HEK293 (cell line): Measurements from ENCODE around the gene MAP3K5.

ENCODE experiments used
- CTCF ChIA-PET: fragments of 350-600 bp; formaldehyde crosslinking; extraction: SDS; loops from one replicate; lab custom pipeline; 2021; ENCODE audit warnings: antibody characterized with exemption; lab: Yijun Ruan, JAX
- POLR2A ChIA-PET: fragments of 300-600 bp; formaldehyde crosslinking; extraction: SDS; loops from one replicate; lab custom pipeline; 2020; ENCODE audit warnings: antibody characterized with exemption, inconsistent platforms; lab: Yijun Ruan, JAX
- H3K27ac ChIP-seq: fragments of 200-500 bp; sonication (Bioruptor generic); 2 replicates; pipeline ENCODE4 v1.5.1; 2014; ENCODE audit warnings: low read depth, low read length, control low read depth, inconsistent platforms; ENCODE audit errors: extremely low read depth
- H3K36me3 ChIP-seq, 2 experiments: fragments of 200-500 bp in 1 of 2; sonication (Bioruptor generic) in 1 of 2; 1 replicate in 1 of 2; 2 replicates in 1 of 2; pipeline ENCODE4 v1.5.1; 2014 to 2017; ENCODE audit warnings: inconsistent platforms in 2 of 2, low read length in 2 of 2; ENCODE audit not compliant: control insufficient read depth in 2 of 2, insufficient read depth in 1 of 2
- H3K4me1 ChIP-seq: fragments of 200-500 bp; sonication (Bioruptor generic); 2 replicates; pipeline ENCODE4 v1.5.1; 2014; ENCODE audit warnings: mild to moderate bottlenecking, low read length, inconsistent platforms; ENCODE audit not compliant: control insufficient read depth, insufficient read depth
- H3K4me3 ChIP-seq: 2 replicates; pipeline ENCODE4 v1.5.1; 2011; ENCODE audit warnings: low read depth, mild to moderate bottlenecking, control low read depth, low read length, moderate library complexity
- H3K9me3 ChIP-seq: fragments of 200-500 bp; sonication (Bioruptor generic); 2 replicates; pipeline ENCODE4 v1.5.1; 2014; ENCODE audit warnings: low read depth, low read length, inconsistent platforms; ENCODE audit not compliant: control insufficient read depth, insufficient read depth
- FEZF1 ChIP-seq: fragments of 450-650 bp; formaldehyde crosslinking; IDR thresholded peaks from 2 replicates; pipeline ENCODE4 v1.5.1; 2016; ENCODE audit warnings: missing biosample characterization, missing genetic modification characterization
- OSR2 ChIP-seq: fragments of 450-650 bp; formaldehyde crosslinking; IDR thresholded peaks from 2 replicates; pipeline ENCODE4 v1.5.1; 2016; ENCODE audit warnings: missing biosample characterization, missing genetic modification characterization
- SP2 ChIP-seq: fragments of 450-650 bp; formaldehyde crosslinking; IDR thresholded peaks from 2 replicates; pipeline ENCODE4 v1.5.1; 2016; ENCODE audit warnings: missing biosample characterization, missing genetic modification characterization
- SP7 ChIP-seq: fragments of 450-650 bp; formaldehyde crosslinking; IDR thresholded peaks from 2 replicates; pipeline ENCODE4 v1.5.1; 2016; ENCODE audit warnings: missing biosample characterization, missing genetic modification characterization
- TRIM28 ChIP-seq: IDR thresholded peaks from 2 replicates; pipeline ENCODE4 v1.6.1; 2011; ENCODE audit warnings: low read length, control low read depth, borderline replicate concordance
- YY2 ChIP-seq: fragments of 450-650 bp; formaldehyde crosslinking; IDR thresholded peaks from 2 replicates; pipeline ENCODE4 v1.5.1; 2016; ENCODE audit warnings: missing biosample characterization, missing genetic modification characterization
- ZFP41 ChIP-seq: fragments of 450-650 bp; formaldehyde crosslinking; IDR thresholded peaks from 2 replicates; pipeline ENCODE4 v1.5.1; 2016; ENCODE audit warnings: missing biosample characterization, missing genetic modification characterization, borderline replicate concordance
- ZNF121 ChIP-seq: fragments of 450-650 bp; formaldehyde crosslinking; IDR thresholded peaks from 2 replicates; pipeline ENCODE4 v1.5.1; 2016; ENCODE audit warnings: missing biosample characterization, missing genetic modification characterization
- ZNF302 ChIP-seq: fragments of 450-650 bp; formaldehyde crosslinking; IDR thresholded peaks from 2 replicates; pipeline ENCODE4 v1.5.1; 2016; ENCODE audit warnings: missing biosample characterization, missing genetic modification characterization, low read depth
- ZNF530 ChIP-seq: fragments of 450-650 bp; formaldehyde crosslinking; IDR thresholded peaks from 2 replicates; pipeline ENCODE4 v1.5.1; 2016; ENCODE audit warnings: low read depth, missing biosample characterization, missing genetic modification characterization
- ZNF560 ChIP-seq: fragments of 450-650 bp; formaldehyde crosslinking; IDR thresholded peaks from 2 replicates; pipeline ENCODE4 v1.5.1; 2017; ENCODE audit warnings: missing biosample characterization, missing genetic modification characterization, borderline replicate concordance
- ZNF600 ChIP-seq: fragments of 450-650 bp; formaldehyde crosslinking; IDR thresholded peaks from 2 replicates; pipeline ENCODE4 v1.5.1; 2016; ENCODE audit warnings: missing biosample characterization, missing genetic modification characterization
- ZNF830 ChIP-seq: fragments of 450-650 bp; IDR thresholded peaks from 2 replicates; pipeline ENCODE4 v1.5.0; 2018; ENCODE audit warnings: missing biosample characterization, missing genetic modification characterization, low read depth, mild to moderate bottlenecking, moderate library complexity
- ZSCAN30 ChIP-seq: fragments of 450-650 bp; IDR thresholded peaks from 2 replicates; pipeline ENCODE4 v1.5.1; 2018; ENCODE audit warnings: missing biosample characterization, mild to moderate bottlenecking, missing genetic modification characterization, moderate library complexity
- TF ChIP-seq, protein P1 (sequence below): fragments of 450-650 bp; formaldehyde crosslinking; IDR thresholded peaks from 2 replicates; pipeline ENCODE4 v1.5.1; 2017; ENCODE audit warnings: missing biosample characterization, missing genetic modification characterization
- TF ChIP-seq, protein P2 (sequence below): fragments of 450-650 bp; formaldehyde crosslinking; optimal IDR thresholded peaks from 2 replicates; pipeline ENCODE3; 2016; ENCODE audit warnings: missing biosample characterization, mild to moderate bottlenecking, missing genetic modification characterization
- TF ChIP-seq, protein P3 (sequence below): fragments of 450-650 bp; IDR thresholded peaks from 2 replicates; pipeline ENCODE4 v1.5.1; 2018; ENCODE audit warnings: missing biosample characterization, missing genetic modification characterization
- TF ChIP-seq, protein P4 (sequence below): fragments of 450-650 bp; formaldehyde crosslinking; IDR thresholded peaks from 2 replicates; pipeline ENCODE4 v1.5.1; 2017; ENCODE audit warnings: missing biosample characterization, missing genetic modification characterization
- TF ChIP-seq, protein P5 (sequence below): fragments of 450-650 bp; formaldehyde crosslinking; IDR thresholded peaks from 2 replicates; pipeline ENCODE4 v1.5.1; 2016; ENCODE audit warnings: missing biosample characterization, missing genetic modification characterization

The MAP3K5 gene

DNA sequence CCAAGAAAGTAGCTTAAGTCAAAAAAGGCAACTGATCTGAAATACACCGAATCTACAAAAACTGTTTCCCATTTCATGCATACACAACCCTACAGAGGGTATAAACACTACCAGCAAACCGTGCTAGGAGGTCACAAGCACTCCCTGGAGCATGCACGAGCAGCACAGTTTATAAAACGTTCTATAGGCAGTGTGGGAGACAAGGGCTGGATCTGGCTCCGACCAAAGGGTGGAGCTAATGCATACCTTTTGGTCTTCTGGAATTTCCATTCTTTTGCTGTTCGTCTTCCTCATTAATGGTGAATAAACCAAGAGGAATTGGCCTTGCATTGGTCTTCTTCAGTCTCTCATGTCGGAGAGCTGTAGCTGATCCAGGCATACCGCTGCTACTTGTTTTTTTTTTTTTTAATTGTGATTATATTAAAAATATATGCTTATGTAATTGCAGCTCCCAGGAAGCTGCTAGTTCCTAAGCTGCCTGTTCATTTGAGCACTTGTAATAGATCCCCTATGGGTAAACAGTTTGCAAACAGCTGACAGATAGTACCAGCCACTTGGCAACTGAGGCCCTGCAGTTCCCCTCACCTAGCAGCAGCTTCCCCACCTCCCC lies 266.6 kb downstream of the MAP3K5 start (continued):
- TF ChIP-seq ZNF530 (no peak), ZNF302 (tag by site-specific recombination) (no peak)

DNA sequence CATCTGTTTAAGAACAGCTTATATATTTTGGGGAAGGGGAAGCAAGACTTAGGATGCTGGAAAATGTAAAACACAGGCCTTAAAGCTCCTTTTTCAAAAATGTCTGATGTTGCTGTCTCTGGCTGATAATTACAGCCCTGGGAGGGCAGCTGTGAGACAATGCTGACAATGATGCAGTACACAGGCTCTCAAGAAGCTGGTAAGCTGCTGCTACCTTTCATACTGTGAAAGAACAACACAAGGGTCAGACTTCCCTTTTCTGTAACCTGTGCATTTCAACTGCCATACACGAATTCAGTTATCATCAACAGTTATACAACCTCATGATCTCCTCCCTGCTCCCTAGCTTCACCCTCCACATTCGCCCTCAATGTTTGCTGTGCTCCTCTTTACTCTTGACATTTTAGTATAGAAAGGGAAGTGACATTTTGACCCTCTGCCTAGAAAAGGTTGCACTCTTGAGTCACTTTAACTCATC lies 267.3 kb downstream of the MAP3K5 start:
- POLR2A ChIA-PET = interaction anchor here (0.5 to 1.1 kb wide), 2 partner anchors 25 to 129 kb away, joined by 3 read pairs; partner anchors contain the start of gene MAP7
- Histone ChIP-seq H3K27ac (peak overlapping the region; percentile 18; the same call in 1 of the 2 replicates), H3K4me1 (peaks cover 28% of the 10 kb centered on the region), H3K9me3 (no peaks in the 10 kb centered on the region), H3K4me3 (no peak overlapping the region)
- peak; percentile 87 for TF ChIP-seq TRIM28
- TF ChIP-seq SP2 (tag by site-specific recombination) = no peak
- TF ChIP-seq, protein P1, sequence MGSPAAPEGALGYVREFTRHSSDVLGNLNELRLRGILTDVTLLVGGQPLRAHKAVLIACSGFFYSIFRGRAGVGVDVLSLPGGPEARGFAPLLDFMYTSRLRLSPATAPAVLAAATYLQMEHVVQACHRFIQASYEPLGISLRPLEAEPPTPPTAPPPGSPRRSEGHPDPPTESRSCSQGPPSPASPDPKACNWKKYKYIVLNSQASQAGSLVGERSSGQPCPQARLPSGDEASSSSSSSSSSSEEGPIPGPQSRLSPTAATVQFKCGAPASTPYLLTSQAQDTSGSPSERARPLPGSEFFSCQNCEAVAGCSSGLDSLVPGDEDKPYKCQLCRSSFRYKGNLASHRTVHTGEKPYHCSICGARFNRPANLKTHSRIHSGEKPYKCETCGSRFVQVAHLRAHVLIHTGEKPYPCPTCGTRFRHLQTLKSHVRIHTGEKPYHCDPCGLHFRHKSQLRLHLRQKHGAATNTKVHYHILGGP (tag by site-specific recombination) = no peak
- TF ChIP-seq ZSCAN30 (tag by site-specific recombination) = no peak
- TF ChIP-seq ZNF560 (tag by site-specific recombination) = no peak
- TF ChIP-seq, protein P2, sequence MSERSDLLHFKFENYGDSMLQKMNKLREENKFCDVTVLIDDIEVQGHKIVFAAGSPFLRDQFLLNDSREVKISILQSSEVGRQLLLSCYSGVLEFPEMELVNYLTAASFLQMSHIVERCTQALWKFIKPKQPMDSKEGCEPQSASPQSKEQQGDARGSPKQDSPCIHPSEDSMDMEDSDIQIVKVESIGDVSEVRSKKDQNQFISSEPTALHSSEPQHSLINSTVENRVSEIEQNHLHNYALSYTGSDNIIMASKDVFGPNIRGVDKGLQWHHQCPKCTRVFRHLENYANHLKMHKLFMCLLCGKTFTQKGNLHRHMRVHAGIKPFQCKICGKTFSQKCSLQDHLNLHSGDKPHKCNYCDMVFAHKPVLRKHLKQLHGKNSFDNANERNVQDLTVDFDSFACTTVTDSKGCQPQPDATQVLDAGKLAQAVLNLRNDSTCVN = no peak
- TF ChIP-seq SP7 (tag by site-specific recombination) = peak; percentile 83
- TF ChIP-seq, protein P3, sequence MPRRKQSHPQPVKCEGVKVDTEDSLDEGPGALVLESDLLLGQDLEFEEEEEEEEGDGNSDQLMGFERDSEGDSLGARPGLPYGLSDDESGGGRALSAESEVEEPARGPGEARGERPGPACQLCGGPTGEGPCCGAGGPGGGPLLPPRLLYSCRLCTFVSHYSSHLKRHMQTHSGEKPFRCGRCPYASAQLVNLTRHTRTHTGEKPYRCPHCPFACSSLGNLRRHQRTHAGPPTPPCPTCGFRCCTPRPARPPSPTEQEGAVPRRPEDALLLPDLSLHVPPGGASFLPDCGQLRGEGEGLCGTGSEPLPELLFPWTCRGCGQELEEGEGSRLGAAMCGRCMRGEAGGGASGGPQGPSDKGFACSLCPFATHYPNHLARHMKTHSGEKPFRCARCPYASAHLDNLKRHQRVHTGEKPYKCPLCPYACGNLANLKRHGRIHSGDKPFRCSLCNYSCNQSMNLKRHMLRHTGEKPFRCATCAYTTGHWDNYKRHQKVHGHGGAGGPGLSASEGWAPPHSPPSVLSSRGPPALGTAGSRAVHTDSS (tag by site-specific recombination) = no peak
- peak; percentile 93 for TF ChIP-seq OSR2
- TF ChIP-seq, protein P4, sequence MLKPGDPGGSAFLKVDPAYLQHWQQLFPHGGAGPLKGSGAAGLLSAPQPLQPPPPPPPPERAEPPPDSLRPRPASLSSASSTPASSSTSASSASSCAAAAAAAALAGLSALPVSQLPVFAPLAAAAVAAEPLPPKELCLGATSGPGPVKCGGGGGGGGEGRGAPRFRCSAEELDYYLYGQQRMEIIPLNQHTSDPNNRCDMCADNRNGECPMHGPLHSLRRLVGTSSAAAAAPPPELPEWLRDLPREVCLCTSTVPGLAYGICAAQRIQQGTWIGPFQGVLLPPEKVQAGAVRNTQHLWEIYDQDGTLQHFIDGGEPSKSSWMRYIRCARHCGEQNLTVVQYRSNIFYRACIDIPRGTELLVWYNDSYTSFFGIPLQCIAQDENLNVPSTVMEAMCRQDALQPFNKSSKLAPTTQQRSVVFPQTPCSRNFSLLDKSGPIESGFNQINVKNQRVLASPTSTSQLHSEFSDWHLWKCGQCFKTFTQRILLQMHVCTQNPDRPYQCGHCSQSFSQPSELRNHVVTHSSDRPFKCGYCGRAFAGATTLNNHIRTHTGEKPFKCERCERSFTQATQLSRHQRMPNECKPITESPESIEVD (tag by site-specific recombination) = no peak
- no peak for TF ChIP-seq YY2 (tag by site-specific recombination)
- TF ChIP-seq ZNF600 (tag by site-specific recombination) = peak; percentile 15; the same call in 1 of the 2 replicates
- TF ChIP-seq, protein P5, sequence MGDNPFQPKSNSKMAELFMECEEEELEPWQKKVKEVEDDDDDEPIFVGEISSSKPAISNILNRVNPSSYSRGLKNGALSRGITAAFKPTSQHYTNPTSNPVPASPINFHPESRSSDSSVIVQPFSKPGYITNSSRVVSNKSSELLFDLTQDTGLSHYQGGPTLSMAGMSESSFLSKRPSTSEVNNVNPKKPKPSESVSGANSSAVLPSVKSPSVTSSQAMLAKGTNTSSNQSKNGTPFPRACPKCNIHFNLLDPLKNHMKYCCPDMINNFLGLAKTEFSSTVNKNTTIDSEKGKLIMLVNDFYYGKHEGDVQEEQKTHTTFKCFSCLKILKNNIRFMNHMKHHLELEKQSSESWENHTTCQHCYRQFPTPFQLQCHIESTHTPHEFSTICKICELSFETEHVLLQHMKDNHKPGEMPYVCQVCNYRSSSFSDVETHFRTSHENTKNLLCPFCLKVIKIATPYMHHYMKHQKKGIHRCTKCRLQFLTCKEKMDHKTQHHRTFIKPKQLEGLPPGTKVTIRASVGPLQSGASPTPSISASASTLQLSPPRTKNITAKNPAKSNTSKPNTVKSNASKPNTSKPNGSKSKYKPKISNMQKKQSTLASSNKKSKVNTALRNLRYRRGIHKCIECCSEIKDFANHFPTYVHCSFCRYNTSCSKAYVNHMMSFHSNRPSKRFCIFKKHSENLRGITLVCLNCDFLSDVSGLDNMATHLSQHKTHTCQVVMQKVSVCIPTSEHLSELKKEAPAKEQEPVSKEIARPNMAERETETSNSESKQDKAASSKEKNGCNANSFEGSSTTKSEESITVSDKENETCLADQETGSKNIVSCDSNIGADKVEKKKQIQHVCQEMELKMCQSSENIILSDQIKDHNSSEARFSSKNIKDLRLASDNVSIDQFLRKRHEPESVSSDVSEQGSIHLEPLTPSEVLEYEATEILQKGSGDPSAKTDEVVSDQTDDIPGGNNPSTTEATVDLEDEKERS (tag by site-specific recombination) = no peak
- no peak for TF ChIP-seq ZNF121 (tag by site-specific recombination)
- TF ChIP-seq FEZF1 (tag by site-specific recombination) = 0 out of 2 replicates have a peak, but pooled peaks have one; percentile 24
- no peak for TF ChIP-seq ZFP41 (tag by site-specific recombination)
- TF ChIP-seq ZNF830 (tag by site-specific recombination) = no peak
- TF ChIP-seq, all 188 proteins: peak for 5
- no peaks in the 10 kb centered on the region for H3K36me3 ChIP-seq
- CTCF ChIA-PET = interaction anchor here (0.6 to 3.2 kb wide), 9 partner anchors 10 to 96 kb away, joined by 3 to 14 read pairs (median 3); partner anchors contain the start of gene MAP7
